C4-2B (cell line): ENCODE results near the gene SREBF2.

Source experiments
- CTCF ChIP-seq: fragments of 450-650 bp; conservative IDR thresholded peaks from 2 replicates; pipeline ENCODE4 v1.5.1; 2017; ENCODE audit warnings: mild to moderate bottlenecking
- ZFX ChIP-seq: fragments of 450-650 bp; IDR thresholded peaks from 2 replicates; pipeline ENCODE4 v1.6.1; 2017

- no peak for TF ChIP-seq CTCF
- no peak for TF ChIP-seq ZFX
These were observed 67.9 kb downstream of the SREBF2 start for GRCh38 chr22:41900652-41901312.
